ENCODE results near the gene EPHB4.

The EPHB4 gene

GRCh38 chr7:100827330-100828226 lies at the start of gene EPHB4:
Gene EPHB4, minus strand, starts transcription at chr7:100827523. Its CDS starts 493 bp downstream, at chr7:100827030.
- no peaks in the 10 kb centered on the region for H3K9me3 ChIP-seq (ENCODE audit: insufficient read depth, low read depth, low read length)
- no peaks in the 10 kb centered on the region for H3K79me2 ChIP-seq (ENCODE audit: insufficient read depth, low read length)
- peaks cover 8% of the 10 kb centered on the region for H3K27me3 ChIP-seq (ENCODE audit: insufficient read depth, low read length, poor library complexity, severe bottlenecking)
- no peaks in the 10 kb centered on the region for H3K9me2 ChIP-seq (replicated peaks; ENCODE audit: low read depth, low read length)
- peak within 1 kb of the TSS; percentile 52 for H3K4me3 ChIP-seq (ENCODE audit: low read length, poor library complexity, severe bottlenecking)
- H2AFZ ChIP-seq (ENCODE audit: low read length), result peak within 1 kb of the TSS; percentile 65
- TF ChIP-seq EZH2phosphoT487 (IDR thresholded peaks at IDR 0.05; ENCODE audit: borderline replicate concordance), result no peak
- TF ChIP-seq CTCF (conservative IDR thresholded peaks at IDR 0.05; ENCODE audit: low read length), result peak; percentile 31
- H3K4me2 ChIP-seq (ENCODE audit: low read depth, low read length, poor library complexity, severe bottlenecking), result peak within 1 kb of the TSS; percentile 40
- no peaks in the 10 kb centered on the region for H3K36me3 ChIP-seq (ENCODE audit: insufficient read depth, low read length)
- no peak within 1 kb of the TSS for H3K9ac ChIP-seq (ENCODE audit: low read depth, low read length, poor library complexity, severe bottlenecking)
- peaks cover 9% of the 10 kb centered on the region for H3K4me1 ChIP-seq (ENCODE audit: insufficient read depth, low read length, poor library complexity, severe bottlenecking)
- H4K20me1 ChIP-seq (ENCODE audit: insufficient read depth, low read length, poor library complexity, severe bottlenecking), result no peaks in the 10 kb centered on the region
- no peaks in the 10 kb centered on the region for H3F3A ChIP-seq (ENCODE audit: low read depth)

GRCh38 chr7:100875356-100875751 lies 48.0 kb upstream of the EPHB4 start:
- H3K27me3 ChIP-seq (ENCODE audit: insufficient read depth, low read length, poor library complexity, severe bottlenecking), result peaks cover 6% of the 10 kb centered on the region
- no peaks in the 10 kb centered on the region for H3F3A ChIP-seq (ENCODE audit: low read depth)
- TF ChIP-seq EZH2phosphoT487 (IDR thresholded peaks at IDR 0.05; ENCODE audit: borderline replicate concordance), result no peak
- no peak for TF ChIP-seq CTCF (conservative IDR thresholded peaks at IDR 0.05; ENCODE audit: low read length)
- peaks cover 38% of the 10 kb centered on the region for H3K4me1 ChIP-seq (ENCODE audit: insufficient read depth, low read length, poor library complexity, severe bottlenecking)
- peak overlapping the region; percentile 92 for H3K4me2 ChIP-seq (ENCODE audit: low read depth, low read length, poor library complexity, severe bottlenecking)
- peak overlapping the region; percentile 100 for H3K4me3 ChIP-seq (ENCODE audit: low read length, poor library complexity, severe bottlenecking)
- H3K9me2 ChIP-seq (replicated peaks; ENCODE audit: low read depth, low read length), result no peaks in the 10 kb centered on the region
- peak overlapping the region; percentile 45; the same call in 1 of the 2 replicates for H2AFZ ChIP-seq (ENCODE audit: low read length)
- peak overlapping the region; percentile 96 for H3K9ac ChIP-seq (ENCODE audit: low read depth, low read length, poor library complexity, severe bottlenecking)
- peaks cover 48% of the 10 kb centered on the region for H4K20me1 ChIP-seq (ENCODE audit: insufficient read depth, low read length, poor library complexity, severe bottlenecking)
- H3K79me2 ChIP-seq (ENCODE audit: insufficient read depth, low read length), result peaks cover 61% of the 10 kb centered on the region
- no peaks in the 10 kb centered on the region for H3K9me3 ChIP-seq (ENCODE audit: insufficient read depth, low read depth, low read length)
- peaks cover 19% of the 10 kb centered on the region; the same call in 1 of the 2 replicates for H3K36me3 ChIP-seq (ENCODE audit: insufficient read depth, low read length)

- H4K20me1 ChIP-seq (ENCODE audit: insufficient read depth, low read length, poor library complexity, severe bottlenecking), result peaks cover 44% of the 10 kb centered on the region
- peaks cover 55% of the 10 kb centered on the region for H3K79me2 ChIP-seq (ENCODE audit: insufficient read depth, low read length)
- no peaks in the 10 kb centered on the region for H3K9me2 ChIP-seq (replicated peaks; ENCODE audit: low read depth, low read length)
- H3K4me3 ChIP-seq (ENCODE audit: low read length, poor library complexity, severe bottlenecking), result peak within 1 kb of the TSS; percentile 100
- H3K36me3 ChIP-seq (ENCODE audit: insufficient read depth, low read length), result peaks cover 17% of the 10 kb centered on the region; the same call in 1 of the 2 replicates
- H3K27me3 ChIP-seq (ENCODE audit: insufficient read depth, low read length, poor library complexity, severe bottlenecking), result peaks cover 6% of the 10 kb centered on the region
- peak within 1 kb of the TSS; percentile 77 for H2AFZ ChIP-seq (ENCODE audit: low read length)
- H3K9me3 ChIP-seq (ENCODE audit: insufficient read depth, low read depth, low read length), result no peaks in the 10 kb centered on the region
- no peak for TF ChIP-seq CTCF (conservative IDR thresholded peaks at IDR 0.05; ENCODE audit: low read length)
- TF ChIP-seq EZH2phosphoT487 (IDR thresholded peaks at IDR 0.05; ENCODE audit: borderline replicate concordance), result no peak
- peaks cover 38% of the 10 kb centered on the region for H3K4me1 ChIP-seq (ENCODE audit: insufficient read depth, low read length, poor library complexity, severe bottlenecking)
- H3K9ac ChIP-seq (ENCODE audit: low read depth, low read length, poor library complexity, severe bottlenecking), result peak within 1 kb of the TSS; percentile 96
- H3F3A ChIP-seq (ENCODE audit: low read depth), result no peaks in the 10 kb centered on the region
- H3K4me2 ChIP-seq (ENCODE audit: low read depth, low read length, poor library complexity, severe bottlenecking), result peak within 1 kb of the TSS; percentile 94
Observed at GRCh38 chr7:100874577-100875355, 47.4 kb upstream of the EPHB4 start, which contains the start of gene SRRT. Gene SRRT, plus strand, starts transcription at chr7:100875103. Its CDS starts 488 bp downstream, at chr7:100875591.

All from Loucy (cell line).